Subcutaneous abdominal adipose tissue (tissue), 5 donors: ENCODE data around the gene SLC35G3.
"Not testable (repeated sequence)": the region's sequence is repeated elsewhere in the genome, so short reads cannot be mapped to it uniquely, and the experiment has no call there.

Source experiments
- H3K27ac ChIP-seq: one replicate; pipeline ENCODE4 v1.7.0; 2013; ENCODE audit warnings: low read depth, mild to moderate bottlenecking, inconsistent platforms, low read length, moderate library complexity
- H3K27me3 ChIP-seq, 5 donors: one replicate each; pipeline ENCODE4 v1.7.0; 2013; ENCODE audit warnings: low read length in 5 of 5, inconsistent platforms in 1 of 5; ENCODE audit not compliant: control insufficient read depth in 5 of 5, insufficient read depth in 4 of 5
- H3K36me3 ChIP-seq, 5 donors: one replicate each; pipeline ENCODE4 v1.7.0; 2013; ENCODE audit warnings: low read length in 5 of 5; ENCODE audit not compliant: control insufficient read depth in 5 of 5, insufficient read depth in 5 of 5
- H3K4me1 ChIP-seq, 5 donors: one replicate each; pipeline ENCODE4 v1.7.0; 2013; ENCODE audit warnings: low read length in 5 of 5, mild to moderate bottlenecking in 3 of 5, moderate library complexity in 1 of 5; ENCODE audit not compliant: control insufficient read depth in 5 of 5, insufficient read depth in 5 of 5
- H3K4me3 ChIP-seq, 5 donors: one replicate each; pipeline ENCODE4 v1.7.0; 2013; ENCODE audit warnings: low read length in 5 of 5, low read depth in 1 of 5
- H3K9ac ChIP-seq, 5 donors: one replicate each; pipeline ENCODE4 v1.7.0; 2013; ENCODE audit warnings: low read length in 5 of 5, mild to moderate bottlenecking in 4 of 5, moderate library complexity in 3 of 5
- H3K9me3 ChIP-seq, 5 donors: one replicate each; pipeline ENCODE4 v1.7.0; 2013; ENCODE audit warnings: low read length in 5 of 5; ENCODE audit not compliant: control insufficient read depth in 5 of 5
- donor health status: healthy.
- donor health status: healthy.
- donor health status: healthy.
- donor health status: healthy.
- donor health status: healthy.

SLC35G3 gene

GRCh38 chr17:35194001-35194400 is at the start of gene SLC35G3:
TSS of gene SLC35G3 (minus strand) at chr17:35194393. CDS start at chr17:35194307, 86 bp downstream.
- H3K27me3 ChIP-seq, H3K36me3 ChIP-seq, H3K4me1 ChIP-seq, H3K27ac ChIP-seq, H3K9me3 ChIP-seq, H3K9ac ChIP-seq, H3K4me3 ChIP-seq: not testable (repeated sequence)

GRCh38 chr17:35243561-35244340 is 49.6 kb upstream of the SLC35G3 start:
- Histone ChIP-seq H3K4me3 (peak overlapping the region; percentile 87 to 92 (median 90)), H3K4me1 (peaks cover 14 to 43% (median 42%) of the 10 kb centered on the region in 5 donors), H3K27ac (peak overlapping the region; percentile 100)

GRCh38 chr17:35242805-35243560 is 48.8 kb upstream of the SLC35G3 start, which contains the start of gene SLFN5:
TSS of gene SLFN5 (plus strand) at chr17:35243072. CDS start at chr17:35258691, 15,619 bp downstream.
- H3K4me3 ChIP-seq: peak within 1 kb of the TSS; percentile 87 to 92 (median 90)
- peaks cover 14 to 43% (median 42%) of the 10 kb centered on the region in 5 donors for H3K4me1 ChIP-seq
- no peaks in the 10 kb centered on the region for H3K9me3 ChIP-seq
- H3K9ac ChIP-seq: peak within 1 kb of the TSS; percentile 93 to 97 (median 95)
- peak within 1 kb of the TSS; percentile 100 for H3K27ac ChIP-seq
- H3K27me3 ChIP-seq: no peaks in the 10 kb centered on the region
- peaks cover 0 to 11% (median 3%) of the 10 kb centered on the region in 5 donors for H3K36me3 ChIP-seq

More at GRCh38 chr17:35243561-35244340, 49.6 kb upstream of the SLC35G3 start:
- peak overlapping the region; percentile 93 to 97 (median 95) for H3K9ac ChIP-seq
- H3K9me3 ChIP-seq: no peaks in the 10 kb centered on the region
- H3K36me3 ChIP-seq: peaks cover 0 to 15% (median 8%) of the 10 kb centered on the region in 5 donors
- H3K27me3 ChIP-seq: no peaks in the 10 kb centered on the region

GRCh38 chr17:35242158-35242804 is 48.1 kb upstream of the SLC35G3 start:
- Histone ChIP-seq H3K4me3 (peak overlapping the region; percentile 87 to 92 (median 90)), H3K9ac (peak overlapping the region; percentile 63 to 97 (median 95)), H3K27ac (peak overlapping the region; percentile 100), H3K36me3 (peaks cover 0 to 4% (median under 1%) of the 10 kb centered on the region in 5 donors), H3K9me3 (no peaks in the 10 kb centered on the region), H3K4me1 (peaks cover 14 to 43% (median 39%) of the 10 kb centered on the region in 5 donors), H3K27me3 (no peaks in the 10 kb centered on the region)

GRCh38 chr17:35241520-35241919 is 47.3 kb upstream of the SLC35G3 start:
- Histone ChIP-seq H3K27ac (no peak overlapping the region), H3K27me3 (no peaks in the 10 kb centered on the region), H3K4me1 (peaks cover 14 to 43% (median 37%) of the 10 kb centered on the region in 5 donors), H3K9me3 (no peaks in the 10 kb centered on the region), H3K9ac (peak overlapping the region in 4 of 5 donors; percentile 93 to 97 (median 95)), H3K36me3 (no peaks in the 10 kb centered on the region), H3K4me3 (peak overlapping the region; percentile 26 to 91 (median 89))

- Histone ChIP-seq H3K4me3 (peak overlapping the region in 1 of 5 donors; percentile 91), H3K9me3 (no peaks in the 10 kb centered on the region), H3K27ac (no peak overlapping the region), H3K4me1 (peaks cover 14 to 42% (median 37%) of the 10 kb centered on the region in 5 donors), H3K27me3 (no peaks in the 10 kb centered on the region), H3K36me3 (no peaks in the 10 kb centered on the region), H3K9ac (no peak overlapping the region)
Measured at GRCh38 chr17:35240861-35241260, 46.7 kb upstream of the SLC35G3 start.

GRCh38 chr17:35239823-35240222 is 45.6 kb upstream of the SLC35G3 start:
- H3K9ac ChIP-seq: no peak overlapping the region
- peaks cover 0 to 3% (median 0%) of the 10 kb centered on the region in 5 donors for H3K27me3 ChIP-seq
- H3K4me3 ChIP-seq: no peak overlapping the region
- H3K27ac ChIP-seq: no peak overlapping the region
- H3K9me3 ChIP-seq: no peaks in the 10 kb centered on the region
- no peaks in the 10 kb centered on the region for H3K36me3 ChIP-seq
- peaks cover 10 to 32% (median 27%) of the 10 kb centered on the region in 5 donors for H3K4me1 ChIP-seq

GRCh38 chr17:35238821-35239220 is 44.6 kb upstream of the SLC35G3 start:
- Histone ChIP-seq H3K4me1 (peaks cover 3 to 22% (median 18%) of the 10 kb centered on the region in 5 donors), H3K9ac (peak overlapping the region in 1 of 5 donors; percentile 26), H3K27ac (no peak overlapping the region), H3K36me3 (no peaks in the 10 kb centered on the region), H3K4me3 (no peak overlapping the region), H3K27me3 (peaks cover 0 to 3% (median 0%) of the 10 kb centered on the region in 5 donors), H3K9me3 (no peaks in the 10 kb centered on the region)

- H3K27ac ChIP-seq: no peak overlapping the region
Measured at GRCh38 chr17:35236821-35237220, 42.6 kb upstream of the SLC35G3 start.

More at GRCh38 chr17:35236821-35237220, 42.6 kb upstream of the SLC35G3 start:
- H3K9me3 ChIP-seq: no peaks in the 10 kb centered on the region
- no peaks in the 10 kb centered on the region for H3K36me3 ChIP-seq
- H3K4me3 ChIP-seq: no peak overlapping the region
- no peak overlapping the region for H3K9ac ChIP-seq
- H3K27me3 ChIP-seq: peaks cover 0 to 5% (median 3%) of the 10 kb centered on the region in 5 donors
- peaks cover 0 to 7% (median 5%) of the 10 kb centered on the region in 5 donors for H3K4me1 ChIP-seq
